SK-N-SH (cell line): Measurements from ENCODE around the gene UBTFL1. TPM values are rescaled to one million over a fixed set of nuclear protein-coding genes. Genes with fewer than 3 reads are reported as not detected.

Experiments used
- CTCF ChIA-PET: fragments of 300-600, 350-600 bp; formaldehyde crosslinking; extraction: SDS; loops from one replicate; lab custom pipeline; 2021; lab: Yijun Ruan, JAX
- POLR2A ChIA-PET: fragments of 350-600 bp; sonication (Branson Sonifier 250); formaldehyde crosslinking; extraction: SDS; loops from one replicate; lab custom pipeline; 2020; ENCODE audit warnings: antibody characterized with exemption, inconsistent platforms; lab: Yijun Ruan, JAX
- DNase-seq: peaks from one replicate; pipeline ENCODE4 v3.0.0; 2012
- H2AFZ ChIP-seq: fragments of 200-600 bp; sonication (generic); 2 replicates; pipeline ENCODE4 v1.8.1; 2016; ENCODE audit warnings: antibody characterized with exemption, mild to moderate bottlenecking, low read depth
- H3F3A ChIP-seq: fragments of 200-600 bp; sonication (generic); replicated peaks from 2 replicates; pipeline ENCODE3; 2016; ENCODE audit warnings: antibody characterized with exemption, mild to moderate bottlenecking; ENCODE audit not compliant: insufficient read depth
- H3K27ac ChIP-seq, 2 experiments: fragments of 200-500 bp in 1 of 2; fragments of 200-600 bp in 1 of 2; sonication (Bioruptor generic) in 1 of 2; sonication (generic), shearing (Covaris generic) in 1 of 2; 2 replicates each; pipeline versions ENCODE4 v1.5.1 to v1.6.1; 2014 to 2016; ENCODE audit warnings: low read depth in 2 of 2, inconsistent platforms in 1 of 2, low read length in 1 of 2, mild to moderate bottlenecking in 1 of 2, mixed read lengths in 1 of 2
- H3K27me3 ChIP-seq: fragments of 200-600 bp; sonication (generic), shearing (Covaris generic); 2 replicates; pipeline ENCODE4 v1.6.1; 2016; ENCODE audit warnings: mixed run types; ENCODE audit not compliant: insufficient read depth
- H3K36me3 ChIP-seq, 2 experiments: fragments of 200-500 bp in 1 of 2; fragments of 200-600 bp in 1 of 2; sonication (Bioruptor generic) in 1 of 2; sonication (generic) in 1 of 2; replicated peaks in 1 of 2; 2 replicates each; pipeline versions ENCODE3 to v1.5.1; 2014 to 2016; ENCODE audit warnings: low read length in 1 of 2, mild to moderate bottlenecking in 1 of 2; ENCODE audit not compliant: insufficient read depth in 2 of 2, control insufficient read depth in 1 of 2
- H3K4me1 ChIP-seq, 2 experiments: fragments of 200-500 bp in 1 of 2; fragments of 200-600 bp in 1 of 2; sonication (Bioruptor generic) in 1 of 2; sonication (generic), shearing (Covaris generic) in 1 of 2; 2 replicates each; pipeline versions ENCODE4 v1.5.1 to v1.6.1; 2014 to 2016; ENCODE audit warnings: low read depth in 1 of 2, low read length in 1 of 2, mixed run types in 1 of 2; ENCODE audit not compliant: insufficient read depth in 2 of 2, control insufficient read depth in 1 of 2
- H3K4me2 ChIP-seq: fragments of 200-600 bp; sonication (generic), shearing (Covaris generic); 2 replicates; pipeline ENCODE4 v1.6.1; 2017; ENCODE audit warnings: mixed run types
- H3K4me3 ChIP-seq, 2 experiments: fragments of 200-500 bp in 1 of 2; fragments of 200-600 bp in 1 of 2; sonication (Bioruptor generic) in 1 of 2; sonication (generic), shearing (Covaris generic) in 1 of 2; 2 replicates each; pipeline versions ENCODE4 v1.5.1 to v1.8.1; 2014 to 2016; ENCODE audit warnings: low read depth in 2 of 2, inconsistent platforms in 1 of 2, low read length in 1 of 2, mild to moderate bottlenecking in 1 of 2, mixed read lengths in 1 of 2, moderate library complexity in 1 of 2
- H3K79me2 ChIP-seq: fragments of 200-600 bp; sonication (generic); 2 replicates; pipeline ENCODE4 v1.8.1; 2017; ENCODE audit warnings: mild to moderate bottlenecking; ENCODE audit not compliant: insufficient read depth
- H3K9ac ChIP-seq: fragments of 200-600 bp; sonication (generic); 2 replicates; pipeline ENCODE4 v1.6.1; 2017; ENCODE audit warnings: mixed run types
- H3K9me2 ChIP-seq: fragments of 200-600 bp; sonication (generic); 2 replicates; pipeline ENCODE4 v1.6.1; 2017; ENCODE audit warnings: mixed run types
- H3K9me3 ChIP-seq: fragments of 200-600 bp; sonication (generic); 2 replicates; pipeline ENCODE4 v1.6.1; 2017; ENCODE audit warnings: mixed run types, mild to moderate bottlenecking, moderate library complexity
- H4K20me1 ChIP-seq: fragments of 200-600 bp; sonication (generic); 2 replicates; pipeline ENCODE4 v1.6.1; 2017; ENCODE audit warnings: mild to moderate bottlenecking, mixed run types; ENCODE audit not compliant: insufficient read depth
- CTCF ChIP-seq: fragments of 200-600 bp; sonication (generic); IDR thresholded peaks from 2 replicates; pipeline ENCODE4 v1.6.1; 2017; ENCODE audit warnings: antibody characterized with exemption, mild to moderate bottlenecking, moderate library complexity
- FOSL2 ChIP-seq: IDR thresholded peaks from 2 replicates; pipeline ENCODE4 v1.4.0; 2012; ENCODE audit warnings: low read depth, mild to moderate bottlenecking, moderate library complexity, borderline replicate concordance
- FOXM1 ChIP-seq: IDR thresholded peaks from 2 replicates; pipeline ENCODE4 v1.4.0; 2012; ENCODE audit warnings: low read depth, mild to moderate bottlenecking
- MXI1 ChIP-seq: IDR thresholded peaks from 2 replicates; pipeline ENCODE4 v1.6.1; 2012; ENCODE audit warnings: mild to moderate bottlenecking, low read depth, low read length, improper control_type of control experiment
- PBX3 ChIP-seq: IDR thresholded peaks from 2 replicates; pipeline ENCODE4; 2012
- RAD21 ChIP-seq: IDR thresholded peaks from 2 replicates; pipeline ENCODE4 v1.6.1; 2012; ENCODE audit warnings: mild to moderate bottlenecking, low read length
- RCOR1 ChIP-seq: fragments of 150-350 bp; IDR thresholded peaks from 2 replicates; pipeline ENCODE4 v1.6.1; 2017; ENCODE audit warnings: antibody characterized with exemption, low read length
- REST ChIP-seq: IDR thresholded peaks from 2 replicates; pipeline ENCODE4 v1.6.1; 2012; ENCODE audit warnings: mild to moderate bottlenecking, low read depth, low read length, moderate library complexity
- SMC3 ChIP-seq: IDR thresholded peaks from 2 replicates; pipeline ENCODE4 v1.6.1; 2012; ENCODE audit warnings: low read depth, low read length, improper control_type of control experiment
- WGBS: methylation state at CpG from one replicate; pipeline ENCODE4 v1.1.6; 2017; ENCODE audit warnings: low lambda C conversion rate; 5-methylcytosine and 5-hydroxymethylcytosine counted together
- polyA plus RNA-seq, 3 experiments: library from polyadenylated mRNA; depleted of rRNA; stranded (reverse); fragments of >200 nt; gene quantifications; 2 replicates each; pipeline ENCODE4 v1.2.3, GENCODE V29; 2012

The UBTFL1 gene
- polyA plus RNA-seq, 1 of the 3 experiments (the other 2 are of a cell fraction): not detected

GRCh38 chr11:90113541-90113940 is 27.8 kb downstream of the UBTFL1 start:
- no peaks in the 10 kb centered on the region for H3K4me1 ChIP-seq
- no peaks in the 10 kb centered on the region for H3K9me2 ChIP-seq
- H3F3A ChIP-seq: peaks cover 4% of the 10 kb centered on the region
- TF ChIP-seq SMC3 (peak; percentile 11; the same call in 1 of the 2 replicates), CTCF (peak; percentile 67), RAD21 (peak; percentile 54), PBX3 (no peak)
- CTCF ChIA-PET: interaction anchor here (0.6 to 1.2 kb wide), 5 partner anchors 9 to 689 kb away, joined by 3 to 7 read pairs (median 5); partner anchors contain the start of gene NAALAD2
- no peaks in the 10 kb centered on the region for H3K79me2 ChIP-seq
- H3K9ac ChIP-seq: no peak overlapping the region
- POLR2A ChIA-PET: no interaction called here
- H3K27me3 ChIP-seq: no peaks in the 10 kb centered on the region
- H3K4me2 ChIP-seq: no peak overlapping the region
- no peaks in the 10 kb centered on the region for H3K9me3 ChIP-seq
- no peaks in the 10 kb centered on the region for H4K20me1 ChIP-seq
- H3K27ac ChIP-seq: no peak overlapping the region
- no peak overlapping the region for H2AFZ ChIP-seq
- 2% methylated on average over 2 of the region's 2 CpGs for WGBS
- no peaks in the 10 kb centered on the region for H3K36me3 ChIP-seq
- no peak for DNase-seq
- H3K4me3 ChIP-seq: no peak overlapping the region

GRCh38 chr11:90120191-90120590 is 34.4 kb downstream of the UBTFL1 start:
- Histone ChIP-seq H3K4me1 (peaks cover 0 to 8% of the 10 kb centered on the region in 2 experiments; a peak in 1 of 4 replicates), H3K4me3 (no peak overlapping the region), H3K9me2 (no peaks in the 10 kb centered on the region; the same call in 1 of the 2 replicates), H3K27ac (no peak overlapping the region), H3K9me3 (no peaks in the 10 kb centered on the region), H3F3A (no peaks in the 10 kb centered on the region), H3K9ac (no peak overlapping the region), H3K36me3 (no peaks in the 10 kb centered on the region), H3K27me3 (no peaks in the 10 kb centered on the region), H3K79me2 (no peaks in the 10 kb centered on the region), H3K4me2 (no peak overlapping the region), H2AFZ (no peak overlapping the region)
- CTCF ChIA-PET: no interaction called here
- WGBS: 84% methylated on average over 4 of the region's 4 CpGs
- no peak for DNase-seq
- TF ChIP-seq MXI1 (no peak), FOXM1 (no peak), FOSL2 (no peak), RCOR1 (no peak), REST (no peak)
- TF ChIP-seq, all 33 proteins: peak for 0
- H4K20me1 ChIP-seq: no peaks in the 10 kb centered on the region
- POLR2A ChIA-PET: no interaction called here
